Measurements from ENCODE around the gene PHACTR3. TPM values are rescaled to one million over a fixed set of nuclear protein-coding genes. Genes with fewer than 3 reads are reported as not detected.

The PHACTR3 gene
- total RNA-seq, 1 experiment from 2014 or later: 30.6 TPM

GRCh38 chr20:59678951-59679350 lies 74.6 kb downstream of the PHACTR3 start:
- CTCF ChIA-PET: no interaction called here
- Histone ChIP-seq H4K20me1 (ENCODE audit: low read length) (no peaks in the 10 kb centered on the region), H3K9ac (ENCODE audit: low read length) (no peak overlapping the region), H2AFZ (ENCODE audit: low read length) (no peak overlapping the region), H3K36me3 (ENCODE audit: low read depth, low read length) (no peaks in the 10 kb centered on the region), H3K4me1 (ENCODE audit: insufficient read depth, low read length) (no peaks in the 10 kb centered on the region), H3F3A (ENCODE audit: low read length, unreplicated experiment) (no peaks in the 10 kb centered on the region), H3K27ac (ENCODE audit: low read length) (no peak overlapping the region), H3K79me2 (ENCODE audit: low read length) (no peaks in the 10 kb centered on the region), H3K4me3 (ENCODE audit: low read length) (no peak overlapping the region), H3K9me3 (ENCODE audit: low read length) (no peaks in the 10 kb centered on the region), H3K27me3 (ENCODE audit: low read length) (peaks cover 93% of the 10 kb centered on the region), H3K4me2 (ENCODE audit: low read length) (no peak overlapping the region), H3K9me2 (replicated peaks; ENCODE audit: low read length) (no peaks in the 10 kb centered on the region)
- ATAC-seq (no peak), DNase-seq (no peak)
- POLR2A ChIA-PET (ENCODE audit: unreplicated experiment): no interaction called here
- intact Hi-C loops (cut with micrococcal nuclease): no loop called here
- BruUV-seq (replicated peaks): no TSS peak
- TF ChIP-seq EZH2phosphoT487 (IDR thresholded peaks at IDR 0.05; ENCODE audit: borderline replicate concordance, low read length) (no peak), CTCF (conservative IDR thresholded peaks at IDR 0.05; ENCODE audit: low read depth, low read length) (no peak), EZH2 (IDR thresholded peaks at IDR 0.05; ENCODE audit: low read length, unreplicated experiment) (no peak)

GRCh38 chr20:59680148-59680650 lies 75.9 kb downstream of the PHACTR3 start:
- no peaks in the 10 kb centered on the region for H3F3A ChIP-seq (ENCODE audit: low read length, unreplicated experiment)
- H3K27me3 ChIP-seq (ENCODE audit: low read length): peaks cover 85% of the 10 kb centered on the region
- no peaks in the 10 kb centered on the region for H3K79me2 ChIP-seq (ENCODE audit: low read length)

More at GRCh38 chr20:59680148-59680650, 75.9 kb downstream of the PHACTR3 start:
- Histone ChIP-seq H3K36me3 (ENCODE audit: low read depth, low read length) (no peaks in the 10 kb centered on the region), H2AFZ (ENCODE audit: low read length) (no peak overlapping the region), H3K27ac (ENCODE audit: low read length) (no peak overlapping the region), H3K9me3 (ENCODE audit: low read length) (no peaks in the 10 kb centered on the region), H3K9me2 (replicated peaks; ENCODE audit: low read length) (no peaks in the 10 kb centered on the region), H3K4me2 (ENCODE audit: low read length) (no peak overlapping the region), H4K20me1 (ENCODE audit: low read length) (no peaks in the 10 kb centered on the region), H3K9ac (ENCODE audit: low read length) (no peak overlapping the region), H3K4me1 (ENCODE audit: insufficient read depth, low read length) (no peaks in the 10 kb centered on the region), H3K4me3 (ENCODE audit: low read length) (no peak overlapping the region)
- ChIA-PET CTCF (no interaction called here), POLR2A (ENCODE audit: unreplicated experiment) (no interaction called here)
- intact Hi-C loops (cut with micrococcal nuclease): no loop called here
- no TSS peak for BruUV-seq (replicated peaks)
- DNase-seq (no peak), ATAC-seq (no peak)
- TF ChIP-seq CTCF (conservative IDR thresholded peaks at IDR 0.05; ENCODE audit: low read depth, low read length): no peak
- TF ChIP-seq EZH2 (IDR thresholded peaks at IDR 0.05; ENCODE audit: low read length, unreplicated experiment): no peak
- TF ChIP-seq EZH2phosphoT487 (IDR thresholded peaks at IDR 0.05; ENCODE audit: borderline replicate concordance, low read length): no peak
